SW480 (cell line): Measurements from ENCODE around the gene RAET1G.

Source experiments
- DNase-seq: peaks from one replicate; pipeline ENCODE4 v3.0.0-alpha.2; 2016; ENCODE audit warnings: low spot score

RAET1G gene

DNA sequence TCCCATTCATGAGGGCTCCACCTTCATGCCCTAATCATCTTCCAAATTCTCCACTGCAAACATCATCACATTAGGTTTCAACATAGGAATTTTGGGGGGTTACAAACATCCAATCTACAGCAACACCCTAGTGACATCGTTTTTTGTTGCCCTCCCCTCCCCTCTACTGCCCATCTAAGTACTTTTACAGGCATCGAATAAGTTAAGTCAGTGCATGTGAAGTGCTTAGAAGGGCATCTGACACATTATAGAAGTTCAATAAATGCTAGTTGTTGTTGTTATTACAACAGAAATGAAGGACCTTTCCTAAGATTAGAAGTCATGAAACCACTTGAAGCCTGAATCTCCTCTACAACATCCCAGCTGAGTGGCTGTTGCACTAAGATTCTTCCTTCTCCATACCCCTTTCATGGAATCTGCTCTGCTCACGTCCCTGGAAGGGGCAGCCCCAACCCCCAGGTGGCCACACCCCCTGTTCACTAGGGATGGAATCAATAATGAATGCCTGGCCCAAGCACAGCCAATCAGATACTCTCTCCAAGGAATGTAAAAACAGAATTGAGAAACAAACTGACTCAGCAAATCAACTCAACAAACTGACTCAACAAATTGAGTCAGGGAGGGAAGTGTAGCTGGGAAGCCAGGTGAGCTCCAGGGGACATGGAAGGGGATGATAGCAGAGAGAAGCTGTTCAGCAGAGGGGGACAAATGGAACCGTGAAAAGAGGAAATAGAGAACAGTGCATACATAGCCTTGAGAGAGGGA lies 54.9 kb downstream of the RAET1G start:
- DNase-seq = no peak
